A673 (cell line): ENCODE results near the gene TJAP1. TPM values are rescaled to one million over a fixed set of nuclear protein-coding genes. Genes with fewer than 3 reads are reported as not detected.
"Not testable (repeated sequence)": the region's sequence is repeated elsewhere in the genome, so short reads cannot be mapped to it uniquely, and the experiment has no call there.

Source experiments
- BruUV-seq: library from RNA; stranded (reverse); fragments of 400-500 nt; replicated peaks from 2 replicates; lab custom pipeline; 2021; lab: Mats Ljungman, UMichigan
- CTCF ChIA-PET: fragments of 300-600 bp; sonication (Branson Sonifier 250); formaldehyde crosslinking; loops from one replicate; lab custom pipeline; 2022; ENCODE audit warnings: antibody characterized with exemption; lab: Charles Lee
- POLR2A ChIA-PET: fragments of 300-600 bp; sonication (Branson Sonifier 250); formaldehyde crosslinking; loops from one replicate; lab custom pipeline; 2022; ENCODE audit warnings: antibody characterized with exemption; ENCODE audit not compliant: low non-redundant PET; lab: Charles Lee
- DNase-seq: peaks from one replicate; pipeline ENCODE4 v3.0.0-alpha.2; 2015; ENCODE audit warnings: low spot score
- H3K27ac ChIP-seq: fragments of 200-600 bp; sonication (generic); 2 replicates; pipeline ENCODE4 v1.5.1; 2016; ENCODE audit warnings: mixed run types, low read depth, mild to moderate bottlenecking, mixed read lengths, antibody characterized with exemption, low read length; ENCODE audit not compliant: poor library complexity, severe bottlenecking
- H3K27me3 ChIP-seq: fragments of 200-600 bp; sonication (generic); replicated peaks from 2 replicates; pipeline ENCODE4 v1.6.1; 2017; ENCODE audit warnings: mixed run types, low read depth, mild to moderate bottlenecking, mixed read lengths, antibody characterized with exemption, low read length; ENCODE audit not compliant: insufficient read depth, poor library complexity
- H3K36me3 ChIP-seq: fragments of 200-600 bp; sonication (generic); 2 replicates; pipeline ENCODE4 v1.6.1; 2016; ENCODE audit warnings: mixed run types, mild to moderate bottlenecking, mixed read lengths, antibody characterized with exemption, low read length; ENCODE audit not compliant: insufficient read depth, poor library complexity, severe bottlenecking
- H3K4me1 ChIP-seq: fragments of 200-600 bp; sonication (generic); 2 replicates; pipeline ENCODE4 v1.6.1; 2017; ENCODE audit warnings: mixed run types, mild to moderate bottlenecking, mixed read lengths, antibody characterized with exemption, low read length; ENCODE audit not compliant: insufficient read depth, poor library complexity, severe bottlenecking
- H3K4me3 ChIP-seq: fragments of 200-600 bp; sonication (generic); 2 replicates; pipeline ENCODE4 v1.5.1; 2016; ENCODE audit warnings: low read depth, mixed run types, mild to moderate bottlenecking, mixed read lengths, low read length; ENCODE audit not compliant: poor library complexity, severe bottlenecking
- H3K9me3 ChIP-seq: fragments of 200-600 bp; sonication (generic); 2 replicates; pipeline ENCODE4 v1.6.1; 2016; ENCODE audit warnings: mixed run types, low read depth, mild to moderate bottlenecking, mixed read lengths, antibody characterized with exemption, low read length; ENCODE audit not compliant: poor library complexity, severe bottlenecking
- CTCF ChIP-seq: fragments of 300-800, 200-600 bp; sonication (generic); conservative IDR thresholded peaks from 2 replicates; pipeline ENCODE4 v1.5.1; 2017; ENCODE audit warnings: low read depth, mild to moderate bottlenecking, antibody characterized with exemption, low read length, moderate library complexity, mixed read lengths
- EZH2 ChIP-seq: fragments of 200-600 bp; sonication (generic); IDR thresholded peaks from 2 replicates; pipeline ENCODE4 v1.6.1; 2017; ENCODE audit warnings: borderline replicate concordance, low read depth, mild to moderate bottlenecking, mixed read lengths, antibody characterized with exemption, low read length; ENCODE audit not compliant: poor library complexity, severe bottlenecking
- intact Hi-C: fragments of 100-400 bp; cut with micrococcal nuclease; formaldehyde crosslinking; loops from one replicate; pipeline ENCODE4 v1.10.0; 2022; ENCODE audit not compliant: unreplicated experiment
- total RNA-seq: library from RNA; stranded (reverse); gene quantifications from 2 replicates; pipeline ENCODE4 v1.2.3, GENCODE V29; 2021

The TJAP1 gene
- total RNA-seq, 1 experiment from 2014 or later, result 46.0 TPM

- TF ChIP-seq CTCF (no peak), EZH2 (no peak)
- BruUV-seq, result no TSS peak
- Histone ChIP-seq H3K4me3 (no peak overlapping the region), H3K9me3 (no peaks in the 10 kb centered on the region), H3K27me3 (no peaks in the 10 kb centered on the region), H3K36me3 (peaks cover 30% of the 10 kb centered on the region), H3K27ac (no peak overlapping the region), H3K4me1 (peaks cover 28% of the 10 kb centered on the region)
- intact Hi-C loops, result no loop called here
- ChIA-PET POLR2A (interaction anchor here (0.6 kb wide), 1 partner anchor 231 kb away, joined by 7 read pairs; no protein-coding TSS in a partner anchor), CTCF (no interaction called here)
- DNase-seq, result no peak
Measured at GRCh38 chr6:43497129-43497396, 19.7 kb downstream of the TJAP1 start.

- ChIA-PET CTCF (no interaction called here), POLR2A (no interaction called here)
- TF ChIP-seq EZH2, result no peak
- TF ChIP-seq CTCF, result no peak
- Histone ChIP-seq H3K4me3 (no peak overlapping the region), H3K9me3 (no peaks in the 10 kb centered on the region), H3K36me3 (peaks cover 33% of the 10 kb centered on the region), H3K27ac (no peak overlapping the region), H3K4me1 (peaks cover 22% of the 10 kb centered on the region), H3K27me3 (no peaks in the 10 kb centered on the region)
- no TSS peak for BruUV-seq
- no peak for DNase-seq
- intact Hi-C loops, result no loop called here
Measured at GRCh38 chr6:43497689-43498088, 20.3 kb downstream of the TJAP1 start.

GRCh38 chr6:43498291-43498690 is 20.9 kb downstream of the TJAP1 start:
- CTCF ChIA-PET, result interaction anchor here (0.5 kb wide), 1 partner anchor 163 kb away, joined by 3 read pairs; no protein-coding TSS in a partner anchor
- H3K27me3 ChIP-seq, BruUV-seq, H3K9me3 ChIP-seq, DNase-seq, H3K27ac ChIP-seq, intact Hi-C loops, H3K4me3 ChIP-seq, POLR2A ChIA-PET: not testable (repeated sequence)
- Histone ChIP-seq H3K4me1 (peaks cover 16% of the 10 kb centered on the region), H3K36me3 (peaks cover 39% of the 10 kb centered on the region)

GRCh38 chr6:43499028-43499815 is 21.9 kb downstream of the TJAP1 start:
- no peak for DNase-seq
- peaks cover 45% of the 10 kb centered on the region for H3K36me3 ChIP-seq
- H3K9me3 ChIP-seq, result no peaks in the 10 kb centered on the region
- H3K4me3 ChIP-seq, result no peak overlapping the region
- intact Hi-C loops, result no loop called here
- H3K27me3 ChIP-seq, result no peaks in the 10 kb centered on the region
- POLR2A ChIA-PET, result no interaction called here
- peaks cover 10% of the 10 kb centered on the region for H3K4me1 ChIP-seq
- no peak overlapping the region for H3K27ac ChIP-seq
- TF ChIP-seq EZH2 (no peak), CTCF (no peak)
- CTCF ChIA-PET, result interaction anchor here (0.5 kb wide), 1 partner anchor 164 kb away, joined by 3 read pairs; no protein-coding TSS in a partner anchor
- no TSS peak for BruUV-seq
